ENCODE measurements around the gene COX14.

Gene COX14

GRCh38 chr12:50167049-50167828 lies 55.2 kb downstream of the COX14 start, which contains the start of gene CERS5:
Gene CERS5 (minus strand): TSS chr12:50167369. CDS start chr12:50167297, 72 bp downstream.
- TF ChIP-seq CTCF (IDR thresholded peaks at IDR 0.05): no peak
